Omental fat pad (tissue), 4 donors: ENCODE results near the gene MEGF6. TPM values are rescaled to one million over a fixed set of nuclear protein-coding genes. Genes with fewer than 3 reads are reported as not detected.

Source experiments
- ATAC-seq: fragments of 150-250 bp; one replicate; pipeline ENCODE4 v1.9.1; 2016; ENCODE audit warnings: mild to moderate bottlenecking, moderate library complexity; ENCODE audit not compliant: low FRiP score
- DNase-seq: peaks from one replicate; pipeline ENCODE4 v3.0.0-alpha.2; 2019; ENCODE audit warnings: low spot score
- total RNA-seq, 4 donors: library from RNA; depleted of rRNA; stranded (reverse); fragments of >200 nt; gene quantifications; one replicate each; pipeline ENCODE4 v1.1.0, GENCODE V29; 2016
- TF ChIP-seq, protein P1 (sequence below), 3 donors: fragments of 450-650 bp; IDR thresholded peaks; one replicate each; pipeline ENCODE4 v1.5.1; 2016 to 2017; ENCODE audit warnings: antibody characterized with exemption in 3 of 3, mild to moderate bottlenecking in 3 of 3, moderate library complexity in 2 of 3

MEGF6 gene
- total RNA-seq, 4 donors from 2014 or later, result 13.2 to 60.1 (median 21.9) TPM

DNA sequence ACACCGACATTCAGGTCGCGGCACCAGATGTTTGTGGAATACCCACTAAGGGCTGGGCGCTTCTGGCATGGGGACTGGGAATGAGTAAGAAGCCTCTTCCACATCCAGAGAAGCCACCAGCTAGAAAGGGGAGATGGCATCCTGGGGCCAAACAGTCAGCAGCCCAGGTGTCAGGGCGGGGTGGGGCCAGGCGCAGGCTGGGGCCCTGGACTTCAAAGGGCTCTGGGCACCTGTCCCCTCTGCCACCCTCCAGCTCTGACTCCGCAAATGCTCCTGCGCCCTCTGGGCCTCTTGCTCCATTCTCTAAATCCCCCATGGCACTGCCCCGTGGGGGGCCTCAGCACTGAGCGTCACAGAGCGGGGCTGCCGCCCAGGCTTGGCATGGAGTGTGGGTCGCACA lies 70.4 kb downstream of the MEGF6 start:
- TF ChIP-seq, protein P1, sequence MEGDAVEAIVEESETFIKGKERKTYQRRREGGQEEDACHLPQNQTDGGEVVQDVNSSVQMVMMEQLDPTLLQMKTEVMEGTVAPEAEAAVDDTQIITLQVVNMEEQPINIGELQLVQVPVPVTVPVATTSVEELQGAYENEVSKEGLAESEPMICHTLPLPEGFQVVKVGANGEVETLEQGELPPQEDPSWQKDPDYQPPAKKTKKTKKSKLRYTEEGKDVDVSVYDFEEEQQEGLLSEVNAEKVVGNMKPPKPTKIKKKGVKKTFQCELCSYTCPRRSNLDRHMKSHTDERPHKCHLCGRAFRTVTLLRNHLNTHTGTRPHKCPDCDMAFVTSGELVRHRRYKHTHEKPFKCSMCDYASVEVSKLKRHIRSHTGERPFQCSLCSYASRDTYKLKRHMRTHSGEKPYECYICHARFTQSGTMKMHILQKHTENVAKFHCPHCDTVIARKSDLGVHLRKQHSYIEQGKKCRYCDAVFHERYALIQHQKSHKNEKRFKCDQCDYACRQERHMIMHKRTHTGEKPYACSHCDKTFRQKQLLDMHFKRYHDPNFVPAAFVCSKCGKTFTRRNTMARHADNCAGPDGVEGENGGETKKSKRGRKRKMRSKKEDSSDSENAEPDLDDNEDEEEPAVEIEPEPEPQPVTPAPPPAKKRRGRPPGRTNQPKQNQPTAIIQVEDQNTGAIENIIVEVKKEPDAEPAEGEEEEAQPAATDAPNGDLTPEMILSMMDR (IDR thresholded peaks at IDR 0.05), result no peak
- no peak for DNase-seq
- ATAC-seq, result no peak

DNA sequence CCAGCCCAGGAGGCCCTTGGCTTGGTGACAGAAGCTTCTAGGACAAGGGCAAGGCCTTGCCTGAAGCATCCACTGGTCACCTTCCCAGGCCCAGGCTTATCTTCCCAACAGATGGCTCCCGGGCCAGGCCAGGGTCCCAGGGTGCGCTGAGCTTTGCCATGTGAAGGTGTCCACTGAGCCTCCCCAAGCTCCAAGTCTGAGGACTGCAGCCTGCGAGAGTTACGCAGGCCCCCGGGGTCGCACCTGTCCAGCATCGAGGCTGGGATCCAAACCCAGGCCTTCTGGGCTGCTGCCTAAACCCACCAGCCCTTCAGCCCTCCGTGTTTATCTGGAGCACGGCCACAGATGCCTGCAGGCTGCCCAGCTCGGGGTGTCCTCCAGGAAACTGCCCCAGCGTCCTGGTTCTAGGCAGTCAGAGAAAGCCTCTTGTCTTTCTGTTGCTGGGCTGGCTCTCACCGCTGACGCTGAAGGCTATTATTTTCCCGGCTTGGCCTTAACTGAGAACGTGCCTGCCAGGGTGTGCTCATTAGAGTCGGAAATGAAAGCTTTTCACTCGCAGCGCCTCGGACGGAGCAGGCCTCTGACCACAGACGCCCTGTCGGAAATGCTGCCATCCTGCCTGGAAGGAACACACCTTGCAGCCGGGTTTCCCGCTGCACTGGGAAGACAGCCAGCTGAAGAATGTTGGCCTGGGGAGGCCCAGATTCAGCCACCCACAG lies 71.4 kb downstream of the MEGF6 start:
- DNase-seq (no peak), ATAC-seq (no peak)
- TF ChIP-seq, protein P1 (IDR thresholded peaks at IDR 0.05), result no peak

DNA sequence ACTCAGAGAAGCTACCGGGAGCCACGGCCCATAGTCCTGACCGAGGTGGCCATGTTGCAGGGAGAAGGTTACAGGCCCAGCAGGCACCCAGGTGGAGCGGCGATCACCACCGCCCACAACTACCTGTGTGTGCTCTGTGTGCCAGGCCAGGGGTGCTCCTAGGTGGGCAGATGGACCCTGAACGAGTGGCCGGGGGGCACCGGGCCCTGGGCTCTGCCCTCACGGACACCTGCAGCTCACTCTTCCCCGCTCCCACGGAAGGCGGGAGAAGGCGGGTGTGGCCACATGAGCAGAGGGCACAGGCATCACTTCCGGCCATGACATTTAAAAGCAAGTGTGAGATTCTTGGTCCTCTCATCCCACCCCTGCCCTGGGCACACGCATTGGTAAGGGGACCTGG lies 73.9 kb downstream of the MEGF6 start:
- ATAC-seq, result no peak

DNA sequence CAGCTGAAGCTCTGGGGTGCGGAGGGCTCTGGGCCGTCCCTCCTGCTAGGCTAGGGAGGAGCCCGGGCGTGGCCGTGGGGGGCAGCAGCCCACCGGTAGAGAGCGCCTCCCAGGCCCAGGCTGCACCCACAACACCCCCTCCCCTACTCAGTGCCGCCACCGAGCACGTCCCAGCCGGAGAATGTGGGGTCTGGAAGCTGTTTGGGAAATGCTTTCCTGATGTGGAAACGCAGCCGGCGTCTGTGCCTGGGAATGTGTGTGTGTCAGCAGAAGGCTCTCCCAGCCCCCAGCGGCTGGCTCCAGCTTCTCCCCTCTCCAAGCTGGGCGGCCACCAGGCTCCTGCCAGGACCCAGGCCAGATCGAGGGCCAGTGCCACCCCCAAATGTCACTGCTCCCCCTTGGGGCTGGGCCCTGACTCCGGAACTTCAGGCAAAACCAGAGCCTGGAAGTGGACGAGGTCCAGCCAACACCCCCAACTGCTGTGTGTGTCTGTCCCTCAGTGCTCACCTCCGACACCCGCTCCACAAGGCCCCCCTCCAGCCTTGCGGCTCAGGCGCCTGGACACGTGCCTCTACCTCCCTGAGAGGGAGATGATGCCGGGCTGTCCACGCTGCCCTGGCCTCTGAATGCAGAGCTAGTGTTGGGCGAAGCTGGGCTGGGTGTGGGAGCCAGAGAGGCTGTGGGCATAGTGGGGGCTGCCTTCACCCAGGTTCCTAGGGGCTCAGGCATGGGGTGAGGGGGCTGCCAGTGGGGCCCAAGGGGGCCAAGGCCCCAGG lies 74.7 kb downstream of the MEGF6 start:
- TF ChIP-seq, protein P1 (IDR thresholded peaks at IDR 0.05), result no peak

More for the DNA sequence above, 73.9 kb downstream of the MEGF6 start:
- TF ChIP-seq, protein P1 (IDR thresholded peaks at IDR 0.05), result no peak
- DNase-seq, result no peak

DNA sequence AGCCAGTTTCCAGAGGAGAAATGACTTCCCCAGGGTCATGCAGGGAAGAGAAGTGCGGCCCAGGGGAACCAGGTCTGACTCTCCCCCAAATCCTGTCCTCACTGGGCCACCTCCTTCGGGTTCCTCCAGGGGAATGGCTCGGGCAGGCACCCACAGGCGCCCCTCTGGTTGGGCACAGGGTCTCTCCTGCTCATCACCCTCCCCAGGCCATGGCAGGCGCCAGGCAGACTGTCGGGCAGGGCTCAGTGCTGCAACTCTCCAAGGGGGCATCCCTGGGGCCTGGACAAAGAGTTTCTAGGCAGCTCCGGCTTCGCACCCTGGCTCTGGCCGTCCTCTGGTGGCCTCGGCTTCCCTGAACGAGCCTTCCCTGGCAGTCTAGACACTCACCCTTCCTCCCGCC lies 75.6 kb downstream of the MEGF6 start:
- no peak for DNase-seq
- ATAC-seq, result no peak
- TF ChIP-seq, protein P1 (IDR thresholded peaks at IDR 0.05), result no peak

More for the DNA sequence above, 74.7 kb downstream of the MEGF6 start:
- ATAC-seq, result no peak
- no peak for DNase-seq

DNA sequence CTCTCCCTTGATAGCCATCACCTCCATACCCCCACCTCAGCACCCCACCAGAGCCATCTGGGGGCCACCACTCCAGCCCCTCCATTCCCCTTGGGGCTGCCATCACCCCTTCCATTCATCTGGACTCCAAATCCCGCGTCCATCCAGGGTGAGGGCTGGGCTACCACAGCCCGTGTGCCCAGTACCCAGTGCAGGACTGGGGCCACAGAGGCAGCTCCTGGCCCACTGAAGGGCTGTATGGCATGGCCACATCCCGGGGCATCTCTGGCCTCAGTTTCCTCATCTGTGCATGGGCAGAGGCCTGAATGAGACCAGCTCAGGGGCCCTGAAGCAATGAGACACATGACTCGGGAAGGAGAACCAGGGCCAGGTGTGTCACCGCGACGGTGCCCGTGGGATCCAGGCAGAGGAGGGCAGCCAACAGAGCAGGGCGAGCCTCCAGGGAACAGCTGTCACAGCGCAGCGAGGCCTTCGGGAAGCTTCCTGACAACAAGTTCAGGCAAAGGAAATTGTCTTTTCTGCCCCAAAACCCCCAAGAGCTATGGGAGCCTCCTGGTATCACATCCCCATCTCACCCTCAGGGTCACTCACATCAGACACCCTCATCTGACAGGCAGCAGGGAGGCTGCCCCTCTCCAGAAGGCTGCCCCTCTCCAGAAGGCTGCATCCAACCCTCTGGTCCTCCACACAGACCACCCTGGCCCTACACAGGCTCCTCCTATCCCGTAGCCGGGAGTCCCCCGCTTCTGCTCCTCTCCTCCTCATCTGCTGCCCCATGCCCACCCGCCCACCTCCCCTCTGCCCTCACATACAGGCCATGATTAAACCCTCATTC lies 76.3 kb downstream of the MEGF6 start:
- TF ChIP-seq, protein P1 (IDR thresholded peaks at IDR 0.05), result no peak
- ATAC-seq (no peak), DNase-seq (no peak)
